ENCODE results near the gene PCLAF. TPM values are rescaled to one million over a fixed set of nuclear protein-coding genes. Genes with fewer than 3 reads are reported as not detected.
"Not testable (repeated sequence)": the region's sequence is repeated elsewhere in the genome, so short reads cannot be mapped to it uniquely, and the experiment has no call there.

PCLAF gene
- polyA plus RNA-seq, 12 donors: 18.8 to 74.8 (median 40.0) TPM; not detected in 1

GRCh38 chr15:64331668-64332067, 49.6 kb downstream of the PCLAF start:
- not testable (repeated sequence) for DNase-seq

GRCh38 chr15:64326975-64327374, 54.3 kb downstream of the PCLAF start:
- DNase-seq: not testable (repeated sequence)

- not testable (repeated sequence) for DNase-seq
Observed at GRCh38 chr15:64326458-64326857, 54.8 kb downstream of the PCLAF start.

- DNase-seq: no peak
Observed at GRCh38 chr15:64324165-64324877, 56.9 kb downstream of the PCLAF start.

GRCh38 chr15:64315216-64315615, 66.0 kb downstream of the PCLAF start:
- DNase-seq: no peak

GRCh38 chr15:64314456-64314855, 66.8 kb downstream of the PCLAF start:
- DNase-seq: no peak

Other genes starting within 250 kb of the PCLAF start
- 10 to 100 TPM in 1 of 12 donors, 1 to 10 TPM in 2, under 1 TPM in 8, not detected in 1; 0.45 to 10.3 (median 0.77) TPM for gene SNX22, start 229.7 kb downstream of the PCLAF start, polyA plus RNA-seq (ENCODE audit: insufficient read length in 12 of 12)
- 100 to 1,000 TPM in 11 of 12 donors, not detected in 1; 163 to 408 (median 256) TPM for gene PPIB, start 218.4 kb downstream of the PCLAF start, polyA plus RNA-seq (ENCODE audit: insufficient read length in 12 of 12)
- gene CSNK1G1, start 25.3 kb downstream of the PCLAF start, polyA plus RNA-seq (ENCODE audit: insufficient read length in 12 of 12): 10 to 100 TPM in 10 of 12 donors, 1 to 10 TPM in 1, not detected in 1; 9.2 to 14.6 (median 11.9) TPM
- 10 to 100 TPM in 11 of 12 donors, not detected in 1; 17.1 to 32.9 (median 28.2) TPM for gene TRIP4, start 6.4 kb upstream of the PCLAF start, polyA plus RNA-seq (ENCODE audit: insufficient read length in 12 of 12)
- 10 to 100 TPM in 11 of 12 donors, not detected in 1; 13.2 to 23.3 (median 16.4) TPM for gene ZNF609, start 79.1 kb upstream of the PCLAF start, polyA plus RNA-seq (ENCODE audit: insufficient read length in 12 of 12)

All from muscle of arm (tissue), 12 donors.